Ovary (tissue), 3 donors: ENCODE measurements around the gene GFRA1.

Experiments
- CTCF ChIP-seq, 3 donors: fragments of 450-650 bp in 2 of 3; fragments of 200-600 bp in 1 of 3; IDR thresholded peaks; one replicate each; pipeline versions ENCODE4 v1.5.1 to v1.8.0; 2016 to 2022; ENCODE audit warnings: antibody characterized with exemption in 3 of 3, mild to moderate bottlenecking in 1 of 3
- EP300 ChIP-seq: sonication (generic); formaldehyde crosslinking; IDR thresholded peaks from one replicate; pipeline ENCODE4 v1.6.1; 2017; ENCODE audit warnings: antibody characterized with exemption
- donor health status: DM: no; HTN: no; CAD: no.

- TF ChIP-seq CTCF (IDR thresholded peaks at IDR 0.05) = no peak
- no peak for TF ChIP-seq EP300
These were observed 231.1 kb downstream of the GFRA1 start for GRCh38 chr10:116041948-116042347.
